SK-N-SH (cell line): ENCODE data around the gene CSF3. TPM values are rescaled to one million over a fixed set of nuclear protein-coding genes. Genes with fewer than 3 reads are reported as not detected.

Experiments used
- CTCF ChIA-PET: fragments of 300-600, 350-600 bp; formaldehyde crosslinking; extraction: SDS; loops from one replicate; lab custom pipeline; 2021; lab: Yijun Ruan, JAX
- POLR2A ChIA-PET: fragments of 350-600 bp; sonication (Branson Sonifier 250); formaldehyde crosslinking; extraction: SDS; loops from one replicate; lab custom pipeline; 2020; ENCODE audit warnings: antibody characterized with exemption, inconsistent platforms; lab: Yijun Ruan, JAX
- DNase-seq: peaks from one replicate; pipeline ENCODE4 v3.0.0; 2012
- H2AFZ ChIP-seq: fragments of 200-600 bp; sonication (generic); 2 replicates; pipeline ENCODE4 v1.8.1; 2016; ENCODE audit warnings: antibody characterized with exemption, mild to moderate bottlenecking, low read depth
- H3F3A ChIP-seq: fragments of 200-600 bp; sonication (generic); replicated peaks from 2 replicates; pipeline ENCODE3; 2016; ENCODE audit warnings: antibody characterized with exemption, mild to moderate bottlenecking; ENCODE audit not compliant: insufficient read depth
- H3K27ac ChIP-seq, 2 experiments: fragments of 200-500 bp in 1 of 2; fragments of 200-600 bp in 1 of 2; sonication (Bioruptor generic) in 1 of 2; sonication (generic), shearing (Covaris generic) in 1 of 2; 2 replicates each; pipeline versions ENCODE4 v1.5.1 to v1.6.1; 2014 to 2016; ENCODE audit warnings: low read depth in 2 of 2, inconsistent platforms in 1 of 2, low read length in 1 of 2, mild to moderate bottlenecking in 1 of 2, mixed read lengths in 1 of 2
- H3K27me3 ChIP-seq: fragments of 200-600 bp; sonication (generic), shearing (Covaris generic); 2 replicates; pipeline ENCODE4 v1.6.1; 2016; ENCODE audit warnings: mixed run types; ENCODE audit not compliant: insufficient read depth
- H3K36me3 ChIP-seq, 2 experiments: fragments of 200-500 bp in 1 of 2; fragments of 200-600 bp in 1 of 2; sonication (Bioruptor generic) in 1 of 2; sonication (generic) in 1 of 2; replicated peaks in 1 of 2; 2 replicates each; pipeline versions ENCODE3 to v1.5.1; 2014 to 2016; ENCODE audit warnings: low read length in 1 of 2, mild to moderate bottlenecking in 1 of 2; ENCODE audit not compliant: insufficient read depth in 2 of 2, control insufficient read depth in 1 of 2
- H3K4me1 ChIP-seq, 2 experiments: fragments of 200-500 bp in 1 of 2; fragments of 200-600 bp in 1 of 2; sonication (Bioruptor generic) in 1 of 2; sonication (generic), shearing (Covaris generic) in 1 of 2; 2 replicates each; pipeline versions ENCODE4 v1.5.1 to v1.6.1; 2014 to 2016; ENCODE audit warnings: low read depth in 1 of 2, low read length in 1 of 2, mixed run types in 1 of 2; ENCODE audit not compliant: insufficient read depth in 2 of 2, control insufficient read depth in 1 of 2
- H3K4me2 ChIP-seq: fragments of 200-600 bp; sonication (generic), shearing (Covaris generic); 2 replicates; pipeline ENCODE4 v1.6.1; 2017; ENCODE audit warnings: mixed run types
- H3K4me3 ChIP-seq, 2 experiments: fragments of 200-500 bp in 1 of 2; fragments of 200-600 bp in 1 of 2; sonication (Bioruptor generic) in 1 of 2; sonication (generic), shearing (Covaris generic) in 1 of 2; 2 replicates each; pipeline versions ENCODE4 v1.5.1 to v1.8.1; 2014 to 2016; ENCODE audit warnings: low read depth in 2 of 2, inconsistent platforms in 1 of 2, low read length in 1 of 2, mild to moderate bottlenecking in 1 of 2, mixed read lengths in 1 of 2, moderate library complexity in 1 of 2
- H3K79me2 ChIP-seq: fragments of 200-600 bp; sonication (generic); 2 replicates; pipeline ENCODE4 v1.8.1; 2017; ENCODE audit warnings: mild to moderate bottlenecking; ENCODE audit not compliant: insufficient read depth
- H3K9ac ChIP-seq: fragments of 200-600 bp; sonication (generic); 2 replicates; pipeline ENCODE4 v1.6.1; 2017; ENCODE audit warnings: mixed run types
- H3K9me2 ChIP-seq: fragments of 200-600 bp; sonication (generic); 2 replicates; pipeline ENCODE4 v1.6.1; 2017; ENCODE audit warnings: mixed run types
- H3K9me3 ChIP-seq: fragments of 200-600 bp; sonication (generic); 2 replicates; pipeline ENCODE4 v1.6.1; 2017; ENCODE audit warnings: mixed run types, mild to moderate bottlenecking, moderate library complexity
- H4K20me1 ChIP-seq: fragments of 200-600 bp; sonication (generic); 2 replicates; pipeline ENCODE4 v1.6.1; 2017; ENCODE audit warnings: mild to moderate bottlenecking, mixed run types; ENCODE audit not compliant: insufficient read depth
- CHD2 ChIP-seq: fragments of 150-350 bp; IDR thresholded peaks from 2 replicates; pipeline ENCODE4 v1.6.1; 2018; ENCODE audit warnings: low read length; ENCODE audit not compliant: partially characterized antibody
- EP300 ChIP-seq, 2 experiments: IDR thresholded peaks; 2 replicates each; pipeline versions ENCODE4 v1.4.0 to v1.6.1; 2012; ENCODE audit warnings: borderline replicate concordance in 1 of 2, low read depth in 1 of 2, low read length in 1 of 2
- EZH2phosphoT487 ChIP-seq: fragments of 200-600 bp; sonication (generic); IDR thresholded peaks from 2 replicates; pipeline ENCODE4 v1.6.1; 2017; ENCODE audit warnings: low read depth, mixed run types, mild to moderate bottlenecking, antibody characterized with exemption, moderate library complexity, borderline replicate concordance
- FOSL2 ChIP-seq: IDR thresholded peaks from 2 replicates; pipeline ENCODE4 v1.4.0; 2012; ENCODE audit warnings: low read depth, mild to moderate bottlenecking, moderate library complexity, borderline replicate concordance
- FOXJ3 ChIP-seq: sonication (generic); formaldehyde crosslinking; IDR thresholded peaks from 2 replicates; pipeline ENCODE4 v1.5.1; 2020; ENCODE audit warnings: mild to moderate bottlenecking, missing genetic modification reagents
- FOXM1 ChIP-seq: IDR thresholded peaks from 2 replicates; pipeline ENCODE4 v1.4.0; 2012; ENCODE audit warnings: low read depth, mild to moderate bottlenecking
- GATA2 ChIP-seq: sonication (generic); formaldehyde crosslinking; IDR thresholded peaks from 2 replicates; pipeline ENCODE4 v1.5.0; 2020; ENCODE audit warnings: mild to moderate bottlenecking, missing genetic modification reagents
- MEF2A ChIP-seq: IDR thresholded peaks from 2 replicates; pipeline ENCODE4 v1.4.0; 2012; ENCODE audit warnings: low read depth, borderline replicate concordance
- NFIC ChIP-seq: IDR thresholded peaks from 2 replicates; pipeline ENCODE4 v1.4.0; 2012; ENCODE audit warnings: borderline replicate concordance
- NRF1 ChIP-seq: IDR thresholded peaks from 2 replicates; pipeline ENCODE4 v1.6.1; 2012; ENCODE audit warnings: low read depth, mild to moderate bottlenecking, low read length
- POLR2AphosphoS5 ChIP-seq: IDR thresholded peaks from 2 replicates; pipeline ENCODE4 v1.6.1; 2012; ENCODE audit warnings: low read depth, low read length
- RCOR1 ChIP-seq: fragments of 150-350 bp; IDR thresholded peaks from 2 replicates; pipeline ENCODE4 v1.6.1; 2017; ENCODE audit warnings: antibody characterized with exemption, low read length
- RFX5 ChIP-seq: IDR thresholded peaks from 2 replicates; pipeline ENCODE4 v1.6.1; 2012; ENCODE audit warnings: mild to moderate bottlenecking, improper control_type of control experiment, low read length
- RXRA ChIP-seq: IDR thresholded peaks from 2 replicates; pipeline ENCODE4 v1.4.0; 2012; ENCODE audit warnings: low read depth, mild to moderate bottlenecking, borderline replicate concordance
- TAF1 ChIP-seq: IDR thresholded peaks from 2 replicates; pipeline ENCODE4 v1.6.1; 2012; ENCODE audit warnings: low read depth, mild to moderate bottlenecking, low read length, moderate library complexity, borderline replicate concordance
- TEAD4 ChIP-seq: IDR thresholded peaks from 2 replicates; pipeline ENCODE4 v1.4.0; 2012; ENCODE audit warnings: mild to moderate bottlenecking, borderline replicate concordance; ENCODE audit not compliant: insufficient read depth
- WGBS: methylation state at CpG from one replicate; pipeline ENCODE4 v1.1.6; 2017; ENCODE audit warnings: low lambda C conversion rate; 5-methylcytosine and 5-hydroxymethylcytosine counted together
- polyA plus RNA-seq, 3 experiments: library from polyadenylated mRNA; depleted of rRNA; stranded (reverse); fragments of >200 nt; gene quantifications; 2 replicates each; pipeline ENCODE4 v1.2.3, GENCODE V29; 2012
- TF ChIP-seq, protein P1 (sequence below): IDR thresholded peaks from 2 replicates; pipeline ENCODE4 v1.6.1; 2012; ENCODE audit warnings: mild to moderate bottlenecking, low read depth, low read length, moderate library complexity
- TF ChIP-seq, protein P2 (sequence below): IDR thresholded peaks from 2 replicates; pipeline ENCODE4; 2012

CSF3 gene
- polyA plus RNA-seq, 1 of the 3 experiments (the other 2 are of a cell fraction): not detected

DNA sequence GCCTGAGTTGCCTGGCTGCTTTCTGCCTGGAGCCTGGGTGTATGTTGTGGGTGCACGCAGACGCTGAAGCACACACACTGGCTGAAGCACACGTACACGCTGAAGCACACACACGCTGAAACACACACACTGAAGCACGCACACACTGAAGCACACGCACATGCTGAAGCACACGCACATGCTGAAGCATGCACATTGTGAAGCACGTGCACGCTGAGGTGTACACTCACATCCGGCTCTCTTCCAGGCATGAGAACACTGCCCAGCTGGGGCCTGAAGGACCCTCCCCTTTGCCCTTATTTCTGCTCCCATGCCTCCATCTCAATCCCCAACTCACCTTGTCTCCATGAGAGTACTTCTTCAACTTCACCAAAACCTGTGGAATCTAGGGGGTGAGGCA lies 16.5 kb downstream of the CSF3 start:
- Histone ChIP-seq H3K27me3 (no peaks in the 10 kb centered on the region), H3K27ac (no peak overlapping the region), H2AFZ (no peak overlapping the region), H4K20me1 (no peaks in the 10 kb centered on the region), H3K9me2 (no peaks in the 10 kb centered on the region), H3K4me3 (no peak overlapping the region), H3K9me3 (no peaks in the 10 kb centered on the region), H3K9ac (no peak overlapping the region), H3K79me2 (no peaks in the 10 kb centered on the region), H3F3A (peaks cover 4% of the 10 kb centered on the region), H3K4me1 (no peaks in the 10 kb centered on the region; a peak in 1 of 4 replicates), H3K4me2 (no peak overlapping the region), H3K36me3 (peaks cover 10 to 44% of the 10 kb centered on the region in 2 experiments)
- 92% methylated on average over 8 of the region's 11 CpGs for WGBS
- DNase-seq: no peak
- TF ChIP-seq TEAD4 (no peak), CHD2 (no peak), FOXM1 (no peak), FOSL2 (no peak), POLR2AphosphoS5 (no peak), TAF1 (no peak), RCOR1 (no peak), NFIC (no peak)
- TF ChIP-seq, protein P1, sequence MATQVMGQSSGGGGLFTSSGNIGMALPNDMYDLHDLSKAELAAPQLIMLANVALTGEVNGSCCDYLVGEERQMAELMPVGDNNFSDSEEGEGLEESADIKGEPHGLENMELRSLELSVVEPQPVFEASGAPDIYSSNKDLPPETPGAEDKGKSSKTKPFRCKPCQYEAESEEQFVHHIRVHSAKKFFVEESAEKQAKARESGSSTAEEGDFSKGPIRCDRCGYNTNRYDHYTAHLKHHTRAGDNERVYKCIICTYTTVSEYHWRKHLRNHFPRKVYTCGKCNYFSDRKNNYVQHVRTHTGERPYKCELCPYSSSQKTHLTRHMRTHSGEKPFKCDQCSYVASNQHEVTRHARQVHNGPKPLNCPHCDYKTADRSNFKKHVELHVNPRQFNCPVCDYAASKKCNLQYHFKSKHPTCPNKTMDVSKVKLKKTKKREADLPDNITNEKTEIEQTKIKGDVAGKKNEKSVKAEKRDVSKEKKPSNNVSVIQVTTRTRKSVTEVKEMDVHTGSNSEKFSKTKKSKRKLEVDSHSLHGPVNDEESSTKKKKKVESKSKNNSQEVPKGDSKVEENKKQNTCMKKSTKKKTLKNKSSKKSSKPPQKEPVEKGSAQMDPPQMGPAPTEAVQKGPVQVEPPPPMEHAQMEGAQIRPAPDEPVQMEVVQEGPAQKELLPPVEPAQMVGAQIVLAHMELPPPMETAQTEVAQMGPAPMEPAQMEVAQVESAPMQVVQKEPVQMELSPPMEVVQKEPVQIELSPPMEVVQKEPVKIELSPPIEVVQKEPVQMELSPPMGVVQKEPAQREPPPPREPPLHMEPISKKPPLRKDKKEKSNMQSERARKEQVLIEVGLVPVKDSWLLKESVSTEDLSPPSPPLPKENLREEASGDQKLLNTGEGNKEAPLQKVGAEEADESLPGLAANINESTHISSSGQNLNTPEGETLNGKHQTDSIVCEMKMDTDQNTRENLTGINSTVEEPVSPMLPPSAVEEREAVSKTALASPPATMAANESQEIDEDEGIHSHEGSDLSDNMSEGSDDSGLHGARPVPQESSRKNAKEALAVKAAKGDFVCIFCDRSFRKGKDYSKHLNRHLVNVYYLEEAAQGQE: no peak
- POLR2A ChIA-PET: no interaction called here
- CTCF ChIA-PET: interaction anchor here (1.1 to 9.5 kb wide), 4 partner anchors 17 to 82 kb away, joined by 3 to 67 read pairs (median 24); partner anchors contain the start of gene CSF3

DNA sequence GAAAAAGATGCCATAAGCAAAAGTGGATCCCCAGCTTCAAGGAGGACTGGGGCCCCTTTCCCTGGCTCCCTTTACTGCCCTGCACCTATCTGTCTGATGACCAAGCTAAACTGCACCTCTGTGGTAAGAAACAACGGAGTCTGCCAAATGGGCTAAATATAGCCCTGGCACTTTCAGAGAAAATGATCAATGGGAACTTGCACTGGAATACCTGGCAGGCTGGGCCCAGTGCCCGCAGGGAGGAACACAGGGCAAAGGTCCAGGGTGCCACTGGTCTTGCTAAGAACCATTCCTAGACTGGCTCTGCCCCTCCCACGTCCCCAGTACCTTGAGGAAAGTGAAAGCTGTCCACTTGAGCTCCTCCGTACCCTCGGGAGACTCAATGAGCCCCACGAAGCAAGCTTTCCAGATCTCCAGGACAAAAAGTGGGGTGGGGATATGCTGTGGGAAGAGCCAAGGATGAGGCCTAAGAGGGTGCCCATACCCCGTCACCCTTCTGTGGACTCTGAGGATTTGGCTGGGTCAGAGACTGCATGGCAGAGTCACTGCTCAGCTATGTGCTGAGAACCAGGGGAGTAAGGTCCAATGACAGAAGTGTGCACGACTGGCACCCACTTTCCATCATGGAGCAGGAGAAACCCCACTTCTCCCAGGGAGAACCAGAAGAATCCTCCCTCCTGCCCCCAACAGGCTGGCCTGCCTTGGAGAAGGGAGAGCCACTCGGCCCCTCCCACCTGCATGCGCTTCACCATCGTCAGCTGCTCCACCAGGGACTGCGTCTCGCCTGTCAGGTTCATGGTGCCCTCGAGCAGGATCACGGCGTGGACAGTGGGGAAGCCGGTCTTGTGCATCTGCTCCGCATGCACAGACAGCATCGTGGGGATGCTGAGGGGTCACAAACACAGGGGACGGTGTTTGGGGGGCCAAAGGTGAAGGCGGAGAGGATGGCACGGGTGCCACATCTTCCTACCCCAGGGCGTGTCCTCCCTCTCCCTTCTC lies 17.4 kb downstream of the CSF3 start:
- Histone ChIP-seq H3F3A (no peaks in the 10 kb centered on the region), H3K36me3 (peaks cover 10 to 44% of the 10 kb centered on the region in 2 experiments), H3K79me2 (no peaks in the 10 kb centered on the region), H3K27ac (no peak overlapping the region), H3K4me3 (no peak overlapping the region), H3K9me2 (no peaks in the 10 kb centered on the region), H3K4me2 (no peak overlapping the region), H2AFZ (no peak overlapping the region), H3K4me1 (no peaks in the 10 kb centered on the region; a peak in 1 of 4 replicates), H4K20me1 (no peaks in the 10 kb centered on the region), H3K9ac (no peak overlapping the region), H3K9me3 (no peaks in the 10 kb centered on the region), H3K27me3 (no peaks in the 10 kb centered on the region)
- WGBS: 89% methylated on average over 16 of the region's 23 CpGs
- CTCF ChIA-PET: interaction anchor here (0.8 to 9.5 kb wide), 8 partner anchors 11 to 136 kb away, joined by 3 to 67 read pairs (median 4); partner anchors contain the start of gene CSF3
- no peak for TF ChIP-seq FOXJ3 (CRISPR knock-in tag)
- TF ChIP-seq RXRA: no peak
- TF ChIP-seq NFIC: no peak
- no peak for TF ChIP-seq TAF1
- no peak for TF ChIP-seq EZH2phosphoT487
- TF ChIP-seq, protein P2, sequence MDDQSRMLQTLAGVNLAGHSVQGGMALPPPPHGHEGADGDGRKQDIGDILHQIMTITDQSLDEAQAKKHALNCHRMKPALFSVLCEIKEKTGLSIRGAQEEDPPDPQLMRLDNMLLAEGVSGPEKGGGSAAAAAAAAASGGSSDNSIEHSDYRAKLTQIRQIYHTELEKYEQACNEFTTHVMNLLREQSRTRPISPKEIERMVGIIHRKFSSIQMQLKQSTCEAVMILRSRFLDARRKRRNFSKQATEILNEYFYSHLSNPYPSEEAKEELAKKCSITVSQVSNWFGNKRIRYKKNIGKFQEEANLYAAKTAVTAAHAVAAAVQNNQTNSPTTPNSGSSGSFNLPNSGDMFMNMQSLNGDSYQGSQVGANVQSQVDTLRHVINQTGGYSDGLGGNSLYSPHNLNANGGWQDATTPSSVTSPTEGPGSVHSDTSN: no peak
- TF ChIP-seq NRF1: no peak
- no peak for TF ChIP-seq GATA2 (CRISPR knock-in tag)
- no peak for TF ChIP-seq MEF2A
- TF ChIP-seq RFX5: no peak
- TF ChIP-seq EP300 (IDR thresholded peaks at IDR 0.05; ENCODE audit: borderline replicate concordance in 1 of 2, low read depth in 1 of 2, low read length in 1 of 2): no peak
- POLR2A ChIA-PET: no interaction called here
- no peak for DNase-seq
